Erythroblast (primary cell): ENCODE measurements around the gene TNIK.

Experiments used
- GATA1 ChIP-seq: IDR thresholded peaks from 2 replicates; pipeline ENCODE4 v1.6.1; 2011; ENCODE audit warnings: low read depth, mild to moderate bottlenecking, control low read depth, low read length, moderate library complexity
- POLR2A ChIP-seq: IDR thresholded peaks from 2 replicates; pipeline ENCODE4 v1.6.1; 2011; ENCODE audit warnings: mild to moderate bottlenecking, low read length

DNA sequence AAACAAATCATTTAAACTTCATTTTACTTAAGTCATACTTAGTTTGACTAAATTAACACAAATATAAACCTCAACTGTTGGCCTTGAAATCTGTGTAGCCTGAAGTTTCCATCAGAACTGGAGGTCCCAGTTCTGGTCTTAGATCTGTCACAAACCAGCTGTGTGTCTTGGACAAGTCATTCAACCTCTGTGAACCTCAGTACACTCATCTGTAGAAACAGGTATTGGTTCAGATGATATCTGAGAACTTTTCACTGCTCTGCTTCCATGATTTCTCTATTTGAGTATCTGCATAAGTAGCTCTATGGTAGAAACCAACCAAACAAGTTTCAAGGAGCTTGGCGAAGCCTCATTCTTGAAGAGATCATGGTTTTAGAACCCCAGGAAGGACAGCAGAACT is 373.3 kb downstream of the TNIK start:
- TF ChIP-seq POLR2A (no peak), GATA1 (no peak)
